GM12801 (cell line): ENCODE results near the gene HCFC1.

Experiments used
- CTCF ChIP-seq: IDR thresholded peaks from one replicate; pipeline ENCODE4 v1.5.1; 2011; ENCODE audit warnings: control low read depth; ENCODE audit not compliant: insufficient read length; ENCODE audit errors: extremely low read depth

HCFC1 gene

GRCh38 chrX:153974003-153974725 is 2.5 kb upstream of the HCFC1 start:
- TF ChIP-seq CTCF = no peak

GRCh38 chrX:153973127-153974002 is 1.7 kb upstream of the HCFC1 start:
- TF ChIP-seq CTCF = no peak

GRCh38 chrX:153972368-153973126 is 929 bp upstream of the HCFC1 start, which contains the start of gene TMEM187:
TMEM187 (plus strand) TSS chrX:153972754; CDS start chrX:153982063, 9,309 bp downstream.
- TF ChIP-seq CTCF = no peak

DNA sequence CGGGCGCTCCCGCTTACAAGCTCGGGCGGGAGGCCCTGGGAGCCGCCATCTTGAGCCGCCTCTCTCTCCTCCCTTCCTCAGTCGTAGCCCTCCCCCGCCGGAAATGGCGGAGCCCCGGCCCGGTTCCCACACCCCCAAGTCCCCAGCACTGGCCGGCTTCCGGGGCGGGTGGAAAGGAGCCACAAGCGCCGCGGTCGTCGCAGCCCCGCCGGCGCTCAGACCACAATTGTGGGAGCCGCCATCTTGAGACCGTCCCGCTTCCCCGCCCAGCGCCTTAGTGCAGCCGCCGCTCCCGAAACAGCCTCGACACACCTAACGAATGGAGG is 531 bp downstream of the HCFC1 start:
- TF ChIP-seq CTCF = no peak

DNA sequence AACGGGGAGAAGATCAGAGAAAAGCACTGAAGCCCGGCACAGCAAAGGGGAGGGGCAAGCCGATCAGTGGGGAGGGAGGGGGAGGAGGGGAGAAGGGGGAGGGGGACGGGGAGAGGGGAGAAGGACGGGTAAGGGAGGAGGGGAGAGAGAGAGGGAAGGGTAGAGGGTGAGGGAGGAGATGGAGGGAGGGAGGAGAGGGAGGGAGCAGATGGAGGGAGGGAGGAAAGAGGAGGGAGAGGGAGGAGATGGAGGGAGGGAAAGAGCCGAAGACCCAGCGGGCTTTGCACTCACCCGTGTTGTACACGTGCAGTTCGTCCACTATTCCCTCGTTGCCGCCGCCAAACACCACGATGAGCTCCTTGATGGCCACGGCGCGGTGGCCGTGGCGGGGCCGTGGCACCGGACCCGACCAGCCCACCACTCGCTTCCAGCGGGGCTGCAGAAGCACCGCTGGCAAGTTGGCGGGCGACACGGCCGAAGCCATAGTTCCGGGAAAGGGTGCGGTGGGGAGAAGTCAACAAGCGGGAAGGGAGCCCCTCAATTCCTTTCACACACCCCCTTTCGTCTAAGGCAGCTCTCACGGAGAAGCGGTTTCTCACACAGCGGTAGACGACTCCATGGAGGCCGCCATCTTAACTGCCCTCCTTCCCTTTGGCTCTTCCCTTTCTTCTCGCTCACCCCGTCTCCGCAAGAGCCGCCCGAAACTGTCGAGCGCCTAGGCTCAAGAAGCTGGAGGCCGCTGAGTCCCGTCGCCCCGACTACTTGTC is 1.1 kb downstream of the HCFC1 start:
- TF ChIP-seq CTCF = no peak

DNA sequence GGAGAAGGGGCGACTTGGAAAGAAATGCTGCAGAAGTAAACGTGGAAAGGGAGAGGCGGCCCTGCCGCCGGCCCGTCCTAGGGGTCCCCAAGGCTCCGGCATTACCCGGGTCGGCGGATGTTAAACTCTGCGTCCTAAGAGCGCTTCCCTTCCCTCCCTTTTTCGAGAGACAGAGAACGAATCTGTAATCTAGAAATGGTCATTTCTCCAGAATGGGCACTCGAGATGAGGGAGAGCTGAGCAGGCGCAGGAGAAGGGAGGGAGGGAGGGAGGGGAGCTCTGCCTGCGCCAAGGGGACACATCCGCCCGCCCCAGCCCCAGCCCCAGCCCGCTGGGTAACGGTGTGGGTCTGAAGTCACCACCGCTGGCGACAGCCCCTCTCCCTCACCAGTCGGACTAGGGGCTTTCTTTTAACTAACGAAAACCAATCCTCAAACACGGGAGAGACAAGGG is 1.7 kb downstream of the HCFC1 start:
- no peak for TF ChIP-seq CTCF
